CD4-positive, alpha-beta T cell treated with Interleukin-4 for 1 hour (primary cell): ENCODE measurements around the gene DCAF11.

Experiments
- DNase-seq, 2 donors: peaks; one replicate each; pipeline ENCODE4 v3.0.0-alpha.2; 2020 to 2022

The DCAF11 gene

GRCh38 chr14:24141097-24141880 is 26.7 kb downstream of the DCAF11 start, which contains the start of gene EMC9:
TSS of gene EMC9 (minus strand) at chr14:24141591. CDS start at chr14:24141304, 287 bp downstream.
- DNase-seq: peak; percentile 99 to 100

DNA sequence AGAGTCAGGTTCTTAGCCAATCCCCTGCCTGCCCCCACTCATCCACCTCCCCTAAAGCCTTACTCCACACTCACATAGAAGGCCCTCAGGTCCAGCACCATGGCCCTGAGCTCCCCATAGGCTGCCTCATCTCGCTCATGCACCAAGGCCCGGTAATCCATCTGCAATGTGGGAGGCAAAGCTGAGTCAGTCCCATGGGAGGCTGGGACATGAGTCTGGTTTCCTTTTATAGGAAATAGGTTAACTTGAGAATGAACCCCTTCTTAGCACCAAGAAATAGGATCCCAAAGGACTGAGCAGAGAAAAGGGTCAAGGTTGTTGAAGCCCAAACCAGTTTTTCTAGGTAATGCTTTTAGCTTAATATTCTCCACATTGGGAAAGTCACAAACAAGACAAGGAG is 28.9 kb downstream of the DCAF11 start:
- no peak for DNase-seq

- no peak for DNase-seq
Observed at GRCh38 chr14:24144451-24144850, 29.9 kb downstream of the DCAF11 start.

DNA sequence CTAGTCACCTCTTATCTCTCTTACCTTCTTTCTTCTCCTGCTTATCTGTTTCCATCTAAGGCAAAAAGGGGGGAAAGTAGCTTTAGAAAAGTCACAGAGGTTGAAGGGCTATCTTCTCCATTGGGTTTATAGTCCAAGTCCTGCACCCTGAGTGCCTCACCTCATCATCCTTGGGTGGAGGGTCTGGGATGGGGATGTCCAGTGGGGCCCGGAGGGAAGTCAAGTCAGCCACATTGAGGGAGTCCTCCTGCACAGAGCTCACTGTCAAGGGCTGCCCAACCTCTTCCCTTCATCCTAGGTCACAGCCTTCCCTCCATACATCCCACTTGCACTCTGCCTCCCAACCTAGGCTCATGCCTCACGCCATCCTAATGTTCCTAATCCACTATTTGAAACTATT is 30.6 kb downstream of the DCAF11 start:
- DNase-seq: no peak

- DNase-seq: no peak
Observed at GRCh38 chr14:24145690-24146452, 31.3 kb downstream of the DCAF11 start.

GRCh38 chr14:24146453-24146977 is 31.9 kb downstream of the DCAF11 start, which contains the start of gene PSME2:
TSS of gene PSME2 (minus strand) at chr14:24146610. CDS start at chr14:24146581, 29 bp downstream.
- DNase-seq: peak; percentile 91

- peak; percentile 97 for DNase-seq
Observed at GRCh38 chr14:24146978-24147760, 32.6 kb downstream of the DCAF11 start, which contains the start of gene RNF31. TSS of gene RNF31 (plus strand) at chr14:24147498. CDS start at chr14:24147699, 201 bp downstream.

- DNase-seq: no peak
Observed at GRCh38 chr14:24147761-24148428, 33.3 kb downstream of the DCAF11 start.

GRCh38 chr14:24149302-24149969 is 34.9 kb downstream of the DCAF11 start:
- DNase-seq: no peak

DNA sequence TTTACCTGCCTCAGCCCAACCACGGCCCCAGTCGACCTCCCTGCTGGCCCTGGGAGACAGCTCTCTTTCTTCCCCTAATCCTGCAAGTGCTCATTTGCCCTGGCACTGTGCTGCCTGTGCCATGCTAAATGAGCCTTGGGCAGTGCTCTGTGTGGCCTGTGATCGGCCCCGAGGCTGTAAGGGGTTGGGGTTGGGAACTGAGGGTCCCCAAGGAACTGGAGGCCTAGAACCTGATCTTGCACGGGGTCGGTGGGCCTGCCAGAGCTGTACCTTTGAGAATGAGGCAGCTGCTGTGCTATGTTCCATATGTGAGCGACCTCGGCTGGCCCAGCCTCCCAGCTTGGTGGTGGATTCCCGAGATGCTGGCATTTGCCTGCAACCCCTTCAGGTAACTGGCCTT is 35.5 kb downstream of the DCAF11 start:
- DNase-seq: no peak

GRCh38 chr14:24150567-24150966 is 36.0 kb downstream of the DCAF11 start:
- DNase-seq: no peak

- DNase-seq: no peak
Observed at GRCh38 chr14:24150993-24151392, 36.4 kb downstream of the DCAF11 start.

DNA sequence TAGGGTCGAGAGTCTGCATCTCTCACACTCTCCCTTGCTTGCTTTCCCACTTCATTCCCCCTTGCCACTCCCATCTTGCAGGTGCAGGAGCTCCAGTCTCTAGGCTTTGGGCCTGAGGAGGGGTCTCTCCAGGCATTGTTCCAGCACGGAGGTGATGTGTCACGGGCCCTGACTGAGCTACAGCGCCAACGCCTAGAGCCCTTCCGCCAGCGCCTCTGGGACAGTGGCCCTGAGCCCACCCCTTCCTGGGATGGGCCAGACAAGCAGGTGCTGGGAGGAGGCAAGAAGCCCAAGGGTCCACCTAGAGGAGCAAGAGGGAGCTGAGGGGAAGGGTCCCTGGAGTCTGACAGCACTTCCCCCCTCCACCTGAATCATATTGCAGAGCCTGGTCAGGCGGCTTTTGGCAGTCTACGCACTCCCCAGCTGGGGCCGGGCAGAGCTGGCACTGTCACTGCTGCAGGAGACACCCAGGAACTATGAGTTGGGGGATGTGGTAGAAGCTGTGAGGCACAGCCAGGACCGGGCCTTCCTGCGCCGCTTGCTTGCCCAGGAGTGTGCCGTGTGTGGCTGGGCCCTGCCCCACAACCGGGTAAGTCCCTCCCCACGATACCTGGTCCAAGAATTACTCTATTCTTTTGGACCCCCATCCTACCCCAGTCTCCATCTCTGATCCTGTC is 37.0 kb downstream of the DCAF11 start:
- DNase-seq: no peak

- DNase-seq: no peak
Observed at GRCh38 chr14:24155100-24155499, 40.5 kb downstream of the DCAF11 start.

DNA sequence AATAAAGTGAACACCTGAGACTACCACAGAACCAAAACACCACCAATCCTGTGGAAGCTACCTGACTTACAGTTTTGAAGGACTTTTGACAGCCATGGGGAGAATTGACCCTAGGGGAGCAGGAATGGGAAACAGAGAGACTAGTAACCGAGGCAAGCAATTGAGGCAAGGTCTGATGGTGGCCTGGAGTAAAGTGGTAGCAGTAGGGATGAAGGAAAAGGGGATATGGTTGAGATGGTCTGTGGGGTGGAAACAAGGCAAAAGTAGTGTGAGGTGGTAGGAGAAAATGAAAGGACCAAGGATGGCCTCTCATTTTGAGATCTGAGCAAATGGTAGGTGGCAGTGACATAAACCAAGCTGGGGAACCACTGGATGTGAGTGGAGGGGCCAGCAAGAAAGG is 42.3 kb downstream of the DCAF11 start:
- no peak for DNase-seq

DNA sequence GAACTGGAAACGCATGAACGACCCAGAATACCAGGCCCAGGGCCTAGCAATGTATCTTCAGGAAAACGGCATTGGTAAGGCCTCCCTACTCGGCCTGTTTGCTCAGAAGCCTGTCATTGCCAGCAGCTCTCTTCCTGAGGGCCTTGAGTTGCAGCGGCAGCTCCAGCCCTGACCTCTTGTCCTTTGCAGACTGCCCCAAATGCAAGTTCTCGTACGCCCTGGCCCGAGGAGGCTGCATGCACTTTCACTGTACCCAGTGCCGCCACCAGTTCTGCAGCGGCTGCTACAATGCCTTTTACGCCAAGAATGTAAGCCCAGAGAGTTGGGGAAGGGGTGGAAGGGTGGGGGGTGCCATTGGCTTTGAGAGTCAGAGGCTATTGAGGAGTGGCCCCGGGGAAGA is 42.8 kb downstream of the DCAF11 start:
- DNase-seq: no peak

DNA sequence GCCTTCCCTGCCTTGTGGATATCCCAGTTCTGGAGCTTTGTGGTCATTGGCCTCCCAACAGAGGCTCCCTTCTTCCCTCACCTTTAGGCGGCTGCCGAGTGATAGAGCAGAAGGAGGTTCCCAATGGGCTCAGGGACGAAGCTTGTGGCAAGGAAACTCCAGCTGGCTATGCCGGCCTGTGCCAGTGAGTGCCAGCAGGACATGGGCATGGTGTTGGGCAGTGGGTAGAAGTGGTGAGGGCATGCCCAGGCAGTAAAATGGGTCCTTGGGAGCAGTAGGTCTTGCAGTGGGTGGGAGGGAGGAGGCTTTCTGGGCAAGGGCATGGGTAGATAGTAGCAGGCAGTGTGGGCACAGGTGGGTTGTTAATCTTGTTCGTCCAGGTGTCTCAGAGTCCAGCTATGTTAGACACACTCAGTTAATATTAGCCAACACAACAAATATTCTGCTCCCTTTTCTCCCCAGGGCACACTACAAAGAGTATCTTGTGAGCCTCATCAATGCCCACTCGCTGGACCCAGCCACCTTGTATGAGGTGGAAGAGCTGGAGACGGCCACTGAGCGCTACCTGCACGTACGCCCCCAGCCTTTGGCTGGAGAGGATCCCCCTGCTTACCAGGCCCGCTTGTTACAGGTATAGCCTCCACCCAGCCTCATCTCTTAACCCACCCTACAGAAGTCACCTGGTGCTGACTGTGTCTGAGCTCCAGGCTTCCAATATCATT is 45.4 kb downstream of the DCAF11 start:
- no peak for DNase-seq

- DNase-seq: no peak
Observed at GRCh38 chr14:24160499-24160849, 45.9 kb downstream of the DCAF11 start.

DNA sequence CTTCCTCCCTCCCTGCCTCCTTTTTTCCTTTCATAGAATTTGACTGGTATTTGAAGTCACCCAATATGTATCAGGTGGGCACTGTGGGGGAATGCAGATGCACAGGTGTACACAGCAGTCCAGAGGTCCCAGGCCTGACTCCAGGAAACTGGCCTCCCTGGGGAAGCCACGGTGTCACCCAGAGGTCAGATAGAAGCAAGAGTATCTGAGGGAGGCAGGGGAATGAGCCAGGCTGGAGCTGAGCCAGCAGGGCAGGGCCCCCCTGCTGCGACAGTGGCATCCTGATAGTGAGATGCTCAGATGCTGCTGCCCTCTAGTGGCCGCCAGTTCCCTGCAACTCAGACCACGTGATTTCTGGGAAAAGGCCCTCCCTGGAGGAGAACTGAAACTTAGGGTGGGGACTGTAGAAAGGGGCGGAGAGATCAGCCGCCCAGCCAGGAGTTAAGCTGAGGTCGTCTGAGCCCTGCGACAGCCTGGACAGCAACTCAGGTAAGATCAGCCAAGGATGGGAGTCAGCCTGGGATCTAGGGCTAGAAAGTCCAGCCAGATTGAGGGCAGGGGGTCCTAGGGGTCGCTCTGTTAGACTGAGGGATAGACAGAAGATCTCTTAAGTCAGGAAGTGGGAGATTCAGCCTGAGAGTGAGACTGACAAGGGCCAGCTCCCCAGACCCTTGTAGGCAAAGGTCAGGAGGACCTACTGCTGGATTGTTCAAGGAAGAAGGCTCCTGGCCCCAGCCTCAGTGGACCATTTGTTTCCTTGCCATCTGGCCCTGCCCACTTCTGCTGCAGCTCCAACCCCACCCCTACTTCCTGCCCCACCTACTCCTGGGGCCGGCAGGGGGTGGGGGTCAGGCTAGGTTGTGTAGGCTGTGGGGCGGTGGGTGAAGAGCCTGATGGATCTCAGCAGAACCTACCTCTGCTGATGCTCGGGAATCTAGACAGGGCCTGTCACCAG is 46.5 kb downstream of the DCAF11 start, which contains the start of gene IRF9:
Gene IRF9 (plus strand): TSS at position 416 of the 955 bp plus-strand sequence. CDS start 880 bp downstream, outside the sequence.
- DNase-seq: peak; percentile 96 to 98
